ENCODE results near the gene IFRD1.
A peak's percentile ranks its signal among the peaks of the same experiment; 100 is the strongest.
"Not testable (repeated sequence)": the region's sequence is repeated elsewhere in the genome, so short reads cannot be mapped to it uniquely, and the experiment has no call there.

The IFRD1 gene

DNA sequence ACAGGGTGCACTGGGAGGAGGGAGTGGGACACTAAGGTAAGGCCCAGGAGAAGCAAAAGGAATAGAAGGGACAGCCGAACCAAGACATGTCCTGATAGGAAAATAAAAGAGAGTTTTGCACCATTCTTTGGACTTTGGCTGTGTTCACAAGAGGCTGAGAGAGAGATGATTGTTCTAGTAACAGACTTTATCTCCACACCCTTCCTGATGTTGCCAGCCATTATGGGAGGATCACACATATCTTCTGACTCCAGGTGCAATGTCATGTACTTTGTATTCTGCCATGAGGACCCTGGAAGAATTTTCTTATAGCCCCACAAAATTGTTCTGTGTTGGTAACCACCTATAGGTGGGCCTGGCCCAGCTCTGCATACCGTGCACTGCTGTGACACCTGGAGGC, 41.9 kb downstream of the IFRD1 start:
- no peak for DNase-seq

DNA sequence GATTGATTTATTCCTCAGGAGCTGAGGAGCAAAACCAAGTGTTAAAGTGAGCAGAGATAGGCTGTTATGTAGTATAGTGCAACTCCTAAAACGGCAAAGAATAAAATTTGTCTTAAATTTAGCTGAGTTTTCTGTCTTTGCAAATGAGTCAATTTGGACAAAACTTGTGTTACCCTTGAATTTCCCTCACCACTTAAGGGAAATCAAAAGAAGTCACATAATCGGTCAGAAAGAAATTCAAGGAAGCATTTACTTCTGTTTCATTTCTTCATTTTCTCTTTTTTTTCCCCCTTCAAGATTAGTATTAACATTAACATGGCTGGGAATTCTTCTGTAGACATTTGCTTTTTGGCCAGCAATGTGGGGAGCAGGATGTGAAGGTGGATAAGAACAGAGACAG, 44.4 kb downstream of the IFRD1 start:
- DNase-seq, result no peak

GRCh38 chr7:112495156-112495788, 45.0 kb downstream of the IFRD1 start:
- no peak for DNase-seq

DNA sequence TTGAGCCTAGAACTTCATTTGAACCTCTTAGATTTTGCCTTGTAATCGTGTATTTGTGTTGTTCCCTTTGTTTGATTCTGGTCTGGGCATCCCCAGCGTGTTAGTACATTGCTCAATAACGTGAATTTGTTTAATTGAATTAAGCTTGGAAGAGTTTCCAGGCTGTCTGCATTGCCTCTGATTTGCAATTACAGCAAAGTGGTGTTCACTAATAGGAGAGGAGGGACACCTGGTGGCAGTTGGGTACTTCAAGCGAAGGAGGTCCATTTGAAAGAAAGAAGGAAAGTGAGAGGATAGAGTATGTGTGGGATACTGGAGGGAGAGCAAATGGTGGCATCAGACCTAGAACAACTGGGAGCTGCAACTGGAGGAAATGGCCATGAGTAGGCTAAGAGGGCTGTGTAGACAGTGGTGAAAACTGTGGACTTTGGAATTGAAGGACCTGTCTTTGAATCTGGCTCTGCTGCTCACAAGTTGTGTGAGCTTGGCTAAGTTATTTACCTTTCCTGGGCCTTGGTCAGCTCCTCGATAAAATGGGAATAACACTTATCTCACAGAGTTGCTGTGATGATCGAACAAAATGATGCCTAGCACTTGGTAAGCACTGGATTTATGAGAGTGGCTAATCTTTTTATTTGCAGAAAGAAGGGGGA, 45.7 kb downstream of the IFRD1 start:
- DNase-seq, result peak; percentile 20

DNA sequence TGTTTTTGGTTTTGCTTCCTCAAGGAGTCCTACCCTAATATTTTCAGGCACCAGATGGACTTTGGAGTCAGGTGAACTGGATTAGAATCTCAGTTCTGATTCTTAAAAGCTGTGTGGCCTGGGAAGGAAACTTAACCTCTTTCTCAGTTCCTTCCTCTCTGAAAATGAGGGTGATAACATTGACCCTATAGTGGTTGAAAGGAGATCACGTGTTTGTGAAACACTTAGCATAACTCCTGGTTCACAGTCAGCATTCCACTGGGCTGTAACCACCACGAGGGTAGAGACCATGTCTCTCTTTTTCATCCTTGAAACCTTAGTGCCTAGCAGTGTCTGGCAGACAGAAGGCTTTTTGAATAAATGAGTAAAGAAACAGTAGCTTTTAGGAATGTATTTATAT, 47.2 kb downstream of the IFRD1 start:
- DNase-seq, result no peak

- no peak for DNase-seq
These were observed 50.4 kb downstream of the IFRD1 start for GRCh38 chr7:112500619-112501018.

- no peak for DNase-seq
These were observed 51.7 kb downstream of the IFRD1 start for GRCh38 chr7:112501801-112502503.

DNA sequence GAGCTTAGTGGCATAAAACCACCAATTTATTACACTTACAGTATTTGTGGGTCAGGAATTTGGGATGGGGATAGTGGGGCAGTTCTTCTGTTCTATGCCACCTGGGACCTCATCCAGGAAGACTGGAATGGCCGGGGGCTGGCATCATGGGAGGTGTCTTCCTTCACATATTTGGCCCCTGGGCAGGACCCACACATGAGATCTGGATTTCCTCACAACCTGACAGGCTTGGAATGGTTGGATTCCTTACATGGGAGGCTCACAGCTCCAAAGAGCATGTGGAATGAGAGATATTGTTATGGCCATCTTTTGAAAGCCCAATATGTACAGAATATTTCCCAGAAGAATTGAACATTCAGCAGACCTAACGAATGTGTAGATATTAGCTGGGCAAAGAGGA, 52.4 kb downstream of the IFRD1 start:
- no peak for DNase-seq

DNA sequence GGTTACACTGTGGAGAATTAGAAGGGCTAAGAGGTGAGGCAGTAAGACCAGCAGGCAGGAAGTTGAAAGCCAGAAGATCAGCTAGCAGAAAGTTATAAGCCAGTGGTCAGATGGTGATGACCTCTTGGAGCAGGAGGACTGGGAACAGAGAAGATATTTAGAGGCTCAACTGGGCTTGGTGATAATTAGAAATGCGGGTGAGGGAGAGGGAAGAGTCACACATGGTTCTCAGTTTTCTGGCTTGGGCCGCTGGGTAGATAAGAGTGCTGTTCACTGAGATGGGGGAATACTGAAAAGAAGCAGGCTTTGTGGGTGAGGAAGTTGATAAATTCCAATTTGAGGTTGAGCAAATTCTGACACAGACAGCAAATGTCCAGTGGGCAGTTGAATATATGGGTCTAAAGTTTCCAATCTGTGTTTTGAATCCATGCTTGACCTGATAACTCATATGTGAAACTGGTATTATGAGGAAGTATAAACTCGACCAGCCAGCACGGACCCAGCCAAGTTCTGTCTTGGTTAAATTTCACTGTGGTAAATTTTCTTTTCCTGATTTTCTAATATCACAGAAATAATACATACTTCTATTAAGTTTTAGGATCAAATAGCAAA, 53.2 kb downstream of the IFRD1 start:
- no peak for DNase-seq

DNA sequence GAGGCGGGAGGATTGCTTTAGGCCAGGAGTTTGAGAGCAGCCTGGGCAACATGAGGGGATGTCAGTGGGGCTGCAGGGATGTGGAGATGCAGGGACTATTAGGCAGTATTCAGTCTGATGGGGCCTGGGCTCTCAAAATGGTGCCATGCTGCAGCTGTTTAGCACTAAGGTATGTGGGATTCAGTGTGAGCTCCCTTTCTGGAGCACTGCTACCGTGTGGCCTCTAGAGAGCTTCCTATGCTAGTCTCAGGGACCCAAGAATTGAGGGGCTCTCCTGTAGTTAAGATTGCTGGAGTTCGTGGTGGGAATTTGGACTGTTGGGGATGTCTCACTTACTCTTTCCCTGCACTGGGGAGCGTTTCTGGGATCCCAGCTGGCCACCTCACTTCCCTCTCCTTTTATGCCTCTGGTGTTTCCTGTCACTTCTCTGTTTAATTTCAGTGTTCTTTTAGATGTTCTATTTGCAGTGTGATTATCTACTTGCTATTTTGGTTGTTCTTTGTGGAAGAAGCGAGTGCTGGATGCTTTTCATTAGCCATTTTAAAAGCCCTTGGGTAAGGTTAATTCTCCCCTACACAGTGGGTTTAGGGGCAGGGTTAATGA, 53.9 kb downstream of the IFRD1 start:
- DNase-seq, result no peak

- DNase-seq, result no peak
These were observed 55.2 kb downstream of the IFRD1 start for GRCh38 chr7:112505495-112505894.

DNA sequence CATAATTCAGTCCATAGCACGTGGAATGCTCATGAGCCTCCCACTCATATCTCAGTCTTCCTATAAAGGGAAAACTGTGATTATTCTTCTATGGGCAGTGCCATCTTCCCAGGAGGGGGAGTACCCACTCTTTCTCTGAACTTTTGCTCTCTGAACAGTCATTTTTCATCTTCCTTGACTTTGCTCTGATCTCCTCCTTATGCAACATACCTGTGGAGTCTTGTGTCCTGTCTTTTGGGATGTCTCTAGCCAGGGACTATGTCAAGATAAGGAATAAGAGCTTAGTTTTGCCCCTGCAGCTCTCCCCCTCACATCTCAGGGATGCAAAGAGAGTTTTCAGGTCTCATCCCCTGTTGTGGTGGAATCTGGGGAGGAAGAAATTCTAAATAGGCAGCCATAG, 58.1 kb downstream of the IFRD1 start:
- DNase-seq, result no peak

DNA sequence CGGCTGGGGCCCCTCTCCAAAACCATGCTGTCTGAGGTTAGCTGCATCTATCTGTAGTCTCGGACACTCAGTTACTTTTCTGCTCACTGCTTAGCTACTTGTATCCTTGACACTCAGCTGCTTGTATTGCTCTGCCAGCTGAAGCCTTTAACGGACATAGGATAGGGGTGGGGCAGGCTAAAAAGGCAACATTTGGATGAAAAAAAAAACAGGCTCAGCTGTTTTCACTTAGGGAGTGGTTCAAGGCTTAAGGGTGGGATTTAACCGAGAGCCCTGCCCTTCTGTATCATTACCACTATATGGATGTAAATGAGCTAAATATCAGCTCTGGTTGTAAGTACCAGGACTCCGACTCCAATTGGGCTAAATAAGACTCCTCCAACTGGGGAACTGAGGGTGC, 59.1 kb downstream of the IFRD1 start:
- DNase-seq, result no peak

GRCh38 chr7:112510001-112510742, 59.9 kb downstream of the IFRD1 start:
- no peak for DNase-seq

DNA sequence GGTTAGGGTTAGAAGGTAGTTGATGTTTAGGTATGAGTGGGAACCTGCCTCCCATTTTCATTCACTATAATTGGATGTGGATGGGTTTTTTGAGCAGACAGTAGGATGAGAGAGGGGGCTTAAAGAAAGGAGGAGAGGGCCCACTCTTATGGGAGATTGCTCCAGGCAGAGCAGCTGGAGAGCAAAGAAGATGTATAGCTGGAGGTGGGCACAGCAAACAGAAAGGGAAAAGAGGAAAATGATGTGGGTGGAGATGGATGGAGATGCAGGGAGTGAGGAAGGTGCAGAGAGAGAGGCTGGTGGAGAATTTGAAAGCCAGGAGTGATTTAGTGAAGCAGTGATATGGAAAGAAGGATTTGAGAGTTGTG, 60.5 kb downstream of the IFRD1 start:
- no peak for DNase-seq

DNA sequence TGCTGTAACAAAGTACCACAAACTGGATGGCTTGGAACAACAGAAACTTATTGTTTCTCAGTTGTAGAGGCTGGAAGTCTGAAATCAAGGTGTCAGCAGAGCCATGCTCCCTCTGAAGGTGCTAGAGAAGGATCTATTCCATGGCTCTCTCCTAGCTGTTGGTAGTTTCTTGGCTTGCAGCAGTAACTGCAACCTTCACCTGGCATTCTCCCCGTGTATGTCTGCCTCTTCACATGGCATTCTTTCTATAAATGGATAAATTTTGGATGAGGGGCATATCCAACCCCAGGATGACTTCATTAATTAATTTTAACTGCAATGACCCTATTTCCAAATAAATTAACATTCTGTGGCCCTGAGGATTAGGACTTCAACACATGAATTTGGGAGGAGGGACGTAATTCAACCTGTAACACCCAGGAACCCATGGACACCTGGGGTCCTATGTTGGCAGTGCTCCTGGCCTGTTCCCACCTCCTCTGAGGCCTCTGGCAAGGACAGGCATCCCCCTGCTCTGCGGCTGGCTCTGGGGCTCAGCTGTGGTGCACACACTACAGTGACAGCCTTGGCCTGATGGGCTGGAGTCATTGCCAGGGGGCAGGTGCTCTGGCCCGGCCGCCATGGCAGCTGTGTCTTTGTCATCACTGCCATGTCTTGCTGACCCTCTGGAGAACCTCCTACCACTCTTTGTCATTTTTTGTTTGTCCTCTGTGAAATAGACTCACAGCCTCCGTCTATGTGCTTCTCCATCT, 61.4 kb downstream of the IFRD1 start:
- DNase-seq, result no peak

GRCh38 chr7:112512451-112513210, 62.4 kb downstream of the IFRD1 start:
- no peak for DNase-seq

- DNase-seq, result no peak
These were observed 65.7 kb downstream of the IFRD1 start for GRCh38 chr7:112515989-112516388.

GRCh38 chr7:112516418-112516817, 66.2 kb downstream of the IFRD1 start:
- DNase-seq, result not testable (repeated sequence)

GRCh38 chr7:112517487-112517886, 67.2 kb downstream of the IFRD1 start:
- DNase-seq, result no peak

DNA sequence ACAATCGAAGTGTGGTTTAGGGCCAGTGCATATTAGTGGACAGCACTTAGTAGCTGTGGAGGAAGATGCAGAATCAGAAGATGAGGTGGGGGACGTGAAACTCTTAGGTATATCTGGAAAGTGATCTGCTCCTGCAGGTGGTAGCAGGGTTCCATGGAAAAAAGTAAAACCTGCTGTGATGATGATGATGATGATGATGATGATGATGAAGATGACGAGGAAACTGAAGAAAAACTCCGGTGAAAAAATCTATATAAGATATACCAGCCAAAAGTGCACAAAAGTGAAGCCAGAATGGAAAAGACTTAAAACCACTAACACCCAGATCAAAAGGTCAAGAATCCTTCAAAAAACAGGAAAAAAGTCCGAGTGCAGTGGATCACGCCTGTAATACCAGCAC, 70.5 kb downstream of the IFRD1 start:
- DNase-seq, result no peak

All from NCI-H1436 treated with DMSO at 0.1 percent for 48 hours (cell line).